Sigmoid colon (tissue), 7 donors: ENCODE results near the gene RAI2. TPM values are rescaled to one million over a fixed set of nuclear protein-coding genes. Genes with fewer than 3 reads are reported as not detected.

Source experiments
- polyA plus RNA-seq, 3 donors: library from polyadenylated mRNA; stranded (reverse); fragments of 200-250 nt; gene quantifications; one replicate each; pipeline ENCODE4 v1.2.3, GENCODE V29; 2013
- total RNA-seq, 4 donors: library from RNA; depleted of rRNA; stranded (reverse); fragments of >200 nt; gene quantifications; one replicate each; pipeline ENCODE4 v1.1.0, GENCODE V29; 2016
- donor health status: healthy with polysubstance abuse.
- donor health status: Bipolar disorder and iron deficiency.
- donor health status: healthy.

RAI2 gene
- total and polyA plus RNA-seq, 7 donors: 3.7 to 26.0 (median 19.6) TPM

Other genes with a start within 250 kb of the RAI2 start
- 10 to 100 TPM; 10.7 to 15.3 (median 13.2) TPM for gene SCML1, start 123.8 kb downstream of the RAI2 start, total RNA-seq
- gene SCML1, start 123.8 kb downstream of the RAI2 start, polyA plus RNA-seq: 10 to 100 TPM in 1 of 3 donors, 1 to 10 TPM in 2; 2.4 to 10.2 (median 3.9) TPM